ENCODE data around the gene EPHA8. TPM values are rescaled to one million over a fixed set of nuclear protein-coding genes. Genes with fewer than 3 reads are reported as not detected.

EPHA8 gene
- total RNA-seq, 1 donor from 2014 or later: not detected

- Histone ChIP-seq H3K9me3 (no peaks in the 10 kb centered on the region), H3K27ac (no peak overlapping the region), H3K4me1 (no peaks in the 10 kb centered on the region), H3K27me3 (no peaks in the 10 kb centered on the region), H3K36me3 (no peaks in the 10 kb centered on the region), H3K4me3 (no peak overlapping the region)
- TF ChIP-seq POLR2AphosphoS5 (IDR thresholded peaks at IDR 0.05; ENCODE audit: insufficient read depth in 1 of 2, low read depth in 1 of 2) (no peak), POLR2A (IDR thresholded peaks at IDR 0.05) (no peak), CTCF (IDR thresholded peaks at IDR 0.05) (no peak)
- intact Hi-C loops (cut with DNase I): no loop called here
- DNase-seq (ENCODE audit: extremely low spot score in 2 of 2): no peak
Measured at GRCh38 chr1:22625262-22625925, 62.1 kb downstream of the EPHA8 start.

GRCh38 chr1:22626237-22627157, 63.2 kb downstream of the EPHA8 start:
- TF ChIP-seq POLR2A (IDR thresholded peaks at IDR 0.05) (no peak), POLR2AphosphoS5 (IDR thresholded peaks at IDR 0.05; ENCODE audit: insufficient read depth in 1 of 2, low read depth in 1 of 2) (no peak), CTCF (IDR thresholded peaks at IDR 0.05) (no peak)
- no peaks in the 10 kb centered on the region for H3K27me3 ChIP-seq
- no peak overlapping the region for H3K27ac ChIP-seq
- H3K4me3 ChIP-seq: no peak overlapping the region
- intact Hi-C loops (cut with DNase I): no loop called here
- no peaks in the 10 kb centered on the region for H3K4me1 ChIP-seq
- H3K9me3 ChIP-seq: no peaks in the 10 kb centered on the region
- DNase-seq (ENCODE audit: extremely low spot score in 2 of 2): no peak
- no peaks in the 10 kb centered on the region for H3K36me3 ChIP-seq

- TF ChIP-seq POLR2AphosphoS5 (IDR thresholded peaks at IDR 0.05; ENCODE audit: insufficient read depth in 1 of 2, low read depth in 1 of 2): no peak
- no peak for TF ChIP-seq CTCF (IDR thresholded peaks at IDR 0.05)
- no peak for TF ChIP-seq POLR2A (IDR thresholded peaks at IDR 0.05)
- H3K27me3 ChIP-seq: no peaks in the 10 kb centered on the region
- H3K4me3 ChIP-seq: no peak overlapping the region
- no peaks in the 10 kb centered on the region for H3K36me3 ChIP-seq
- DNase-seq (ENCODE audit: extremely low spot score in 2 of 2): no peak
- no peak overlapping the region for H3K27ac ChIP-seq
- H3K9me3 ChIP-seq: no peaks in the 10 kb centered on the region
- no peaks in the 10 kb centered on the region for H3K4me1 ChIP-seq
- intact Hi-C loops (cut with DNase I): no loop called here
Measured at GRCh38 chr1:22627331-22627730, 64.0 kb downstream of the EPHA8 start.

GRCh38 chr1:22628698-22629444, 65.6 kb downstream of the EPHA8 start:
- Histone ChIP-seq H3K4me1 (no peaks in the 10 kb centered on the region), H3K9me3 (no peaks in the 10 kb centered on the region), H3K36me3 (no peaks in the 10 kb centered on the region), H3K27ac (no peak overlapping the region), H3K27me3 (no peaks in the 10 kb centered on the region), H3K4me3 (no peak overlapping the region)
- no peak for DNase-seq (ENCODE audit: extremely low spot score in 2 of 2)
- intact Hi-C loops (cut with DNase I): no loop called here
- TF ChIP-seq POLR2A (IDR thresholded peaks at IDR 0.05) (no peak), CTCF (IDR thresholded peaks at IDR 0.05) (no peak), POLR2AphosphoS5 (IDR thresholded peaks at IDR 0.05; ENCODE audit: insufficient read depth in 1 of 2, low read depth in 1 of 2) (no peak)

Data from vagina (tissue), 2 donors.